DOHH2 (cell line): ENCODE results near the gene DLAT.

ENCODE experiments used
- H3F3A ChIP-seq: fragments of 200-600 bp; sonication (generic), shearing (Covaris generic); 2 replicates; pipeline ENCODE4 v1.6.0; 2016; ENCODE audit warnings: antibody characterized with exemption, mild to moderate bottlenecking; ENCODE audit not compliant: control insufficient read depth, insufficient read depth
- H3K27ac ChIP-seq: fragments of 200-600 bp; sonication (generic); 2 replicates; pipeline ENCODE4 v1.5.1; 2014; ENCODE audit warnings: low read depth, mild to moderate bottlenecking, low read length, moderate library complexity
- H3K27me3 ChIP-seq: fragments of 200-600 bp; sonication (generic); 2 replicates; pipeline ENCODE4 v1.6.1; 2014; ENCODE audit warnings: mild to moderate bottlenecking, low read length, mixed read lengths; ENCODE audit not compliant: control insufficient read depth
- H3K36me3 ChIP-seq: fragments of 200-600 bp; sonication (generic); 2 replicates; pipeline ENCODE4 v1.6.1; 2014; ENCODE audit warnings: mild to moderate bottlenecking, low read length, moderate library complexity, mixed read lengths; ENCODE audit not compliant: control insufficient read depth
- H3K4me1 ChIP-seq: fragments of 200-600 bp; sonication (generic); 2 replicates; pipeline ENCODE4 v1.6.1; 2014; ENCODE audit warnings: mild to moderate bottlenecking, low read length, mixed read lengths; ENCODE audit not compliant: control insufficient read depth
- H3K4me2 ChIP-seq: fragments of 200-600 bp; sonication (generic); 2 replicates; pipeline ENCODE4 v1.6.0; 2014; ENCODE audit warnings: mild to moderate bottlenecking, low read length, moderate library complexity
- H3K4me3 ChIP-seq: fragments of 200-600 bp; sonication (generic); 2 replicates; pipeline ENCODE4 v1.5.1; 2014; ENCODE audit warnings: mild to moderate bottlenecking, low read length, mixed read lengths
- H3K79me2 ChIP-seq: fragments of 200-600 bp; sonication (generic); 2 replicates; pipeline ENCODE4 v1.6.1; 2014; ENCODE audit warnings: mild to moderate bottlenecking, low read length, mixed read lengths; ENCODE audit not compliant: control insufficient read depth
- H3K9me2 ChIP-seq: fragments of 200-600 bp; sonication (generic); replicated peaks from 2 replicates; pipeline ENCODE4 v1.6.1; 2014; ENCODE audit warnings: mild to moderate bottlenecking, low read length, mixed read lengths; ENCODE audit not compliant: control insufficient read depth
- H3K9me3 ChIP-seq: fragments of 200-600 bp; sonication (generic); 2 replicates; pipeline ENCODE4 v1.6.1; 2014; ENCODE audit warnings: antibody characterized with exemption, low read length, mixed read lengths; ENCODE audit not compliant: control insufficient read depth, insufficient read depth
- H4K20me1 ChIP-seq: fragments of 200-600 bp; sonication (generic); 2 replicates; pipeline ENCODE4 v1.6.0; 2014; ENCODE audit warnings: low read depth, mild to moderate bottlenecking, antibody characterized with exemption, low read length, moderate library complexity; ENCODE audit not compliant: control insufficient read depth, insufficient read depth
- CTCF ChIP-seq: fragments of 200-600 bp; sonication (generic); IDR thresholded peaks from one replicate; pipeline ENCODE4 v1.5.1; 2014; ENCODE audit warnings: antibody characterized with exemption, mild to moderate bottlenecking, low read depth, low read length; ENCODE audit not compliant: poor library complexity, severe bottlenecking
- EZH2phosphoT487 ChIP-seq: fragments of 200-600 bp; sonication (generic); IDR thresholded peaks from 2 replicates; pipeline ENCODE4 v1.6.1; 2017; ENCODE audit warnings: borderline replicate concordance, mild to moderate bottlenecking, antibody characterized with exemption, low read length, moderate library complexity, mixed read lengths

Gene DLAT

GRCh38 chr11:112016765-112017376, 8.3 kb upstream of the DLAT start:
- Histone ChIP-seq H3K79me2 (no peaks in the 10 kb centered on the region), H4K20me1 (no peaks in the 10 kb centered on the region), H3K4me2 (peak overlapping the region; percentile 36), H3K9me3 (no peaks in the 10 kb centered on the region), H3K4me1 (peaks cover 16% of the 10 kb centered on the region), H3K36me3 (no peaks in the 10 kb centered on the region), H3K9me2 (no peaks in the 10 kb centered on the region), H3K4me3 (0 out of 2 replicates have a peak overlapping the region, but pooled peaks have one; percentile 6), H3K27me3 (no peaks in the 10 kb centered on the region), H3F3A (peaks cover 4% of the 10 kb centered on the region; the same call in 1 of the 2 replicates), H3K27ac (no peak overlapping the region)
- TF ChIP-seq CTCF (no peak), EZH2phosphoT487 (no peak)

- no peak overlapping the region for H3K4me3 ChIP-seq
- H4K20me1 ChIP-seq, result no peaks in the 10 kb centered on the region
- H3K9me3 ChIP-seq, result no peaks in the 10 kb centered on the region
- TF ChIP-seq CTCF (no peak), EZH2phosphoT487 (no peak)
- H3K27ac ChIP-seq, result no peak overlapping the region
- H3K4me2 ChIP-seq, result no peak overlapping the region
- no peaks in the 10 kb centered on the region for H3K27me3 ChIP-seq
- no peaks in the 10 kb centered on the region for H3K36me3 ChIP-seq
- no peaks in the 10 kb centered on the region for H3K9me2 ChIP-seq
- peaks cover 19% of the 10 kb centered on the region for H3K4me1 ChIP-seq
- peaks cover 4% of the 10 kb centered on the region; the same call in 1 of the 2 replicates for H3F3A ChIP-seq
- H3K79me2 ChIP-seq, result peaks cover 2% of the 10 kb centered on the region; the same call in 1 of the 2 replicates
Observed at GRCh38 chr11:112017538-112017937, 7.7 kb upstream of the DLAT start.

GRCh38 chr11:112019066-112019465, 6.1 kb upstream of the DLAT start:
- H3K4me2 ChIP-seq, result no peak overlapping the region
- H3K27me3 ChIP-seq, result no peaks in the 10 kb centered on the region
- peaks cover 34% of the 10 kb centered on the region for H3K4me1 ChIP-seq
- H3K36me3 ChIP-seq, result no peaks in the 10 kb centered on the region
- TF ChIP-seq EZH2phosphoT487 (no peak), CTCF (no peak)
- peaks cover 12% of the 10 kb centered on the region for H3K79me2 ChIP-seq
- no peak overlapping the region for H3K4me3 ChIP-seq
- no peaks in the 10 kb centered on the region for H4K20me1 ChIP-seq
- no peaks in the 10 kb centered on the region for H3K9me3 ChIP-seq
- no peak overlapping the region for H3K27ac ChIP-seq
- H3F3A ChIP-seq, result peaks cover 7% of the 10 kb centered on the region
- no peaks in the 10 kb centered on the region for H3K9me2 ChIP-seq
